Stimulated activated CD8-positive, alpha-beta memory T cell treated with anti-CD3 and anti-CD28 coated beads, Interleukin-4, amount 100 ng/mL, for 1 hour (primary cell): ENCODE results near the gene TBL1X.

Experiments used
- DNase-seq, 2 donors: peaks; one replicate each; pipeline ENCODE4 v3.0.0-alpha.2; 2020; ENCODE audit warnings: low read depth in 2 of 2, low spot score in 1 of 2

The TBL1X gene

DNA sequence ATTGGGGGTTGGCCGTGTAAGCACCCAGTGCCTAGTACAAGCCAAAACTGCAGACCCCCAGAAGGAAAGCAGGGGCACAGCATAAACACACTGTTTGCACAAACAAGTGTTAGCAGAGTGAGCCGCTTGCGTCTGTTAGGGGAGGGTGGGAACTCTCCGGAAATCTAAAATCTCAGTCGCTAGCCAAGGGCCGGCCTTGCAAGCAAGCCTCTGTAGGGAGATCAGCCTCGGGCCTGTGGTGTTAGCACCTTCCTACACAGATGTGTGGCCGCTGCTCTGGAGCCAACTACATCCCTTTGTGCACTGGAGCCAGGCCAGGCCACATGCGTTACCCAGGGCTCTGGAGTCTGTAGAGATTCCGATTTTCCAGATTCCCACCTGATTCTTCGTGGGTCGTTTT, 233.7 kb downstream of the TBL1X start:
- DNase-seq = no peak

DNA sequence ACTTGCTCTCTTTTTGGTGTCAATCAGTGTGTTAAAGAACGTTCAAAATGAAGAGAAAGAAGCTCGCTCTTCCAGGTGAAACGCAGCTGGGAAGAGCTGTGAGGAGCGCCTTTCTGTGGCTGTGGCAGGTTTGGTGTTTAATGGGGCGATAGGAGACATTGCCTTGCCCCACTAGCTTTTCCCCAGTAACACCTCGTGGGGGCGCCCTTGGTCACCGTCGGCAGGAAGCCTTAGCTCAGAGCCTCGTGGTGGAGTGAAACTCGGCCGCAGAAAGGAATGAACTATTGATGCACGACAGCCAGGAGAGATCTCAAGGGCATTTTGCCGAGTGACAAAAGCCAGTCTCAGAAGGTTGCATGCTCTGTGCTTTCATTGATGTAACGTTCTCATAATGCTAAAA, 235.7 kb downstream of the TBL1X start:
- DNase-seq = no peak

DNA sequence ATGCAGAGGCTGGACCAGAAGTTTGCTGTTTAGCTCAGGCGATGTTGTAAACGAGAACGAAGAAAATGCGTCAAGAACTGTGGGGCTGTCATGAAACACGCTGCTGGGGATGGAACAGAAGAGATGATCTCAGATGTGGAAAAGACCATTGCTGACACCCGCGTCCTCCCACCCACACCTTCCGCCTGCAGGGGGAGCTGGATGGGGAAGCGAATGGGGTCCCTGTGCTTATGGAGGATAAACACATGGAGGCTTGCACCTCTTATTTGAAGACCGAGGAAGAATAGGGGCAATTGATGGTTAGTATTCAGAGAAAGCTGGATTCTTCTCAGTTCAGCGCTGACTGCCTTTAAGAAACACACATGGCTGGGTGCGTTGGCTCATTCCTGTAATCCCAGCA, 236.9 kb downstream of the TBL1X start:
- DNase-seq = no peak

DNA sequence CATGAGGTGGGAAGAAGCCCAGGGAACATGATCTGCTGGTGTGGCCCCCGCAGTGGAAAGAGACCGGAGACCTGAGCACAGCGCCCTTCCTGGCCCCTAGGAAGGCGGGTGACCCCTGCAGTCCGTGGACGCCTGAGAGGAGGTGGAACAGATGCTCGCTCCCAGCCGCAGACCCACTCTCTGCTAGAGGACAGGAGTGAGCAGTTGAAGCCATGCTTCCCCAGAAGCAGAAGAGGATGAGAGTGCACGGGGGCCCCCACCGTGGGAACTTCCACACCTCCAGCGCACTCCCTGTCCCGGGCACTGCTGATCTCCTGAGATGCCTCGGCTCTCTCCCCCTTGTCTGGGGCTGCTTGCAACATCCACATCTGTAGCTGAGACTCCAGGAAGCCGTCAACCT, 238.5 kb downstream of the TBL1X start:
- no peak for DNase-seq

DNA sequence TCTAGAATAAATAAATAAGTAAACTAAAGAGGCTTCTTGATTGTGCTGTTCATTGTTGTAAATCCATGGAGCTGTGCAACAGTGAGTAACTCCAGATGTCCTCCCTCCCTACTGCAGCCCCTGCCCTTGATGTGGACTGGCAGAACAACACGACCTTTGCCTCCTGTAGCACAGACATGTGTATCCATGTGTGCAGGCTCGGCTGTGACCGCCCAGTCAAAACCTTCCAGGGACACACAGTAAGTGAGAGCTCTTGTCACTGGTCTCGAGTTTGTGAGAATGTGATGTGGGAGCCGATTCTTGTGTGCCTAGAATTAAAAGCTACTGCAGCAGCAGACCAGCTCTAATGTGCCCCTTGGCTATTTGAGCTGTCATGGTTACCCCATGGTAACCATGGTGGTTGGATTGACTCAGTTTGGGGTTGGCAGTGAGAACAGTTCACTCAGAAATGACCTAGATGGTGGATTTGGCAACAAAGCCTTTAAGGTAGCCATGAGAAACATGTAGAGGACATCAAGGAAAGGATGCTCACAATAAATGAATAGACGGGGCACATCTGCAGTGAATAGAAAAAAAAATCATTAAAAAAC, 240.1 kb downstream of the TBL1X start:
- no peak for DNase-seq

DNA sequence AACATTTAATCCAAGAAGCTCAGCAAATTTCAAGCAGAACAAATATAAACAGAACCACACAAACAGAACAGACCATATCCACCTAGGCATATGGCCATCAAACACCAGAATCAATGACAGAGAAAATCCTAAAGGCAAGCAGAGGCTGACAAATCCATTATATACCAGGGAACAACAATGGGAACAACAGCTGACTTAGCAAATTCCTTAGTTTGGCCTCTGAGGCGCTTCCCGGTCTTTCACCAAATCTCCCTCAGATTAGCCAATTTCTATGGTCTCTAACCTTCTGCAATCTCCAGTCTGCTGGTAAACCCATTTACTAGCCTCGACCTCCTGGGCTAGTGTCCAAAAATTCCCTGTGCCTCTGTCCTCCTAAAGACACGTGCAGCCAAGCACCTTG, 241.6 kb downstream of the TBL1X start:
- DNase-seq = no peak

DNA sequence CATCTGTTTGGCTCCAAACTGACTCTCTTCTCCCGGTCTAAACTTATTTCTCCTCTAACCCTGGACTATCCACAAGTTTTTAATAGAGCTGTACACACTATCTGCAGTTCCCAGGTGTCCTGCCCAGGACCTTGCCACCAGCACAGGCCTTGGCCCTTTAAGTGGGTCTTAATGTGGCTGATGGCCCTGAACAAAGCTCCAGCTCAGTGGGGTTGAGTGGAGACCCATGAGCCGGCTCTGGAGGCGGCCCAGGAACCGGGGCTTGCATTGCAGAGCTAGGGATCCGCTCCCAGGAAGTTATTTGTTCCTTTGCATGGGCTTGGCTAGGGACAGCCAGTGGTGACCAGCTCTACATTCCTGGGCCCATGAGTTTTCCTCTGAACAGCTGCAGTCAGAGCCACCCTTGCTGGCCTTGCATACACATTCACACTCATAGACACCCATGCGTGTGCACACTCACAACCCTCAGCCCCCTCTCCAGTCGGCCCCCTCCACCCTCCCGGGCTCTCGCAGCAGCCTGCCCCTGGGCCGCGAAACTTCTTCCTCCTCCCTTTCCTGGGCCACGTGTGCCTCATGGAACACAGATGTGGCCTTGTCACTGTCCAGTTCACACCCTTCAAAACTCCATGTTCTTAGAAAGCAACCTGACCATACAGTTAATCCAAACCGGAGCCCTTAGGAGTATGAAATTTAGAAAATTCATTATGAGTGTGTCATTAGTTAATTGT, 242.6 kb downstream of the TBL1X start:
- no peak for DNase-seq

DNA sequence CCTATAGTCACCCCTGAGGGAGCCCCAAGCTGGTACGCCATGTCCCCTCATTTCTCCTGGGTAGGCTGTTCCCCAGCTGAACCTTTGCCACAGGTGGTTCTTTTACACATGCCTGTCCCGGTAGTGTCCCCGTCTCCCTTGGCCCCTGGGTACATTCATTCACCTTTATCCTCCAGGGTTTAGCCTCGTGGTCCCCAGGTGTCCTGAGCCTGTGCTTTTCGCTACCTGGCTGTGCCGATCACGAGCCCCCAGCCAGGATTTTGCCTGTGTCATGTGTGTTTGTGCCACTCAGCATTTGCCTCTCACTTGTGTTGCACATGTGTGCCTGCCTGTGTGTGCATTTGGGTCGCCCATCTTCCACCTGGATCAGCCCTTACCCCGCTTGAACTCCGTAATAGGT, 243.2 kb downstream of the TBL1X start:
- DNase-seq = no peak

DNA sequence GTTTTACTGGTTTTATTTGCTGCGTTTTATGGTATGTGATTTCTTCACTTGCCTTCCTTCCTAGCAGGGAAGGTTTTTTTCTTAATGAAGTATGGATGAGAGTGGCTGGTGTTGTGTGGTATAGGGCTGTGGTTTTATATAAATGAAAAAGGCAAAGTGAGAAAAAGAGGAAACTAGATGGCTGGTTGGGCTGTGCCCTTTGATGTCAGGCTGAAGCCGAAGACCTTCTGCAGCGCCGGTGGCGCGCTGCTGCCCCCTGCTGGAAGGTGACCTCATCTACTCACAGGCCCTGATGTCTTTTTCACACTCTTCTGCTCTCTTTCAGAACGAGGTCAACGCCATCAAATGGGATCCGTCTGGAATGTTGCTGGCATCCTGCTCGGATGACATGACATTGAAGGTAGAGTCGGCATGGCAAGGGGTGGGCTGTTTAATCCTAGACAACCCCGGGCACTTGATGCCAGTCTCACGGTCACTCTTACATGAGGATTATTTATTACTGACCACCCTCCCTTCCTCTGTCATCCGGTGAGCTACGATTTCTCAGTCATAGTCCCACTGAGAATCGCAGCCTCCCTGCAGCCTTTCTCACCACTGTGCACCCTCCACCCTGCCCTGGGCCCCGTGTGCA, 244.2 kb downstream of the TBL1X start:
- DNase-seq = peak; percentile 55 to 59

DNA sequence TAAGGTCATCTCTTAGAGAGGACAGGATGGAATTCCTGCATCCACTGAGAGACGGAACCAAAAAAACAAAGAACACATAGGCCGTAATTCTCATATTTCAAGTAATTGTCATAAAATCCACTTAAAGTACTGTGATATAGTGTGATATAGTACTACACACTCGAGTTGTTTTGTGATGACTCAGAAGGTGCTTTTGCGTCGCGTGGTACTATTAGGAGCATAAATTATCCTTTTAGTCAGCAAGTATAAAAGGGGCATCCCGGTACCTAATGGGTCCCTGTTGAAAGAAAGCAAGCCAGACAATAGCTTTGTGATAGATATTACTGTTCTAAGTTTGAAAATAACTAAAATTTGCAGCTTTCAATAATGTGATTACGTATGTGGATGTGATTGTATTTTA, 245.5 kb downstream of the TBL1X start:
- DNase-seq = no peak

DNA sequence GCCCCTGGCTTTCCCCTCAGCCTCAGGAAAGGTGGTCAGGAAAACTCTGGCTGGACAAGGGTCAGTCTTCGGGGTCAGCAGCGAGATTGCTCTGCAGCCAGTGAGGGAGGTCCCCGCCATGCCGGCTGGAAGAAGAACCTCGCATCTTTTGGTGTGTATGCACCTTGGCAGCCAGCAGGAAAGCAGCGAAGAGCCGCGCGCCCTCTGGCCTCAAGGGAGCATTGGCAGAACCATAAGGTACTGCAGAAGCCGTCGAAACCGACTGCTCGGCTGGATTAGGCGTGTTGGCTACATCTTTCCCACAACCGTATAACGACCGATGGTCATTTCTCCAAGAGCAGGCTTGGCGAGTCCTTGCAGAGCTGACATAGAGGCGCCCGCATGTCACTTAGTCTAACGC, 252.5 kb downstream of the TBL1X start:
- DNase-seq = no peak

DNA sequence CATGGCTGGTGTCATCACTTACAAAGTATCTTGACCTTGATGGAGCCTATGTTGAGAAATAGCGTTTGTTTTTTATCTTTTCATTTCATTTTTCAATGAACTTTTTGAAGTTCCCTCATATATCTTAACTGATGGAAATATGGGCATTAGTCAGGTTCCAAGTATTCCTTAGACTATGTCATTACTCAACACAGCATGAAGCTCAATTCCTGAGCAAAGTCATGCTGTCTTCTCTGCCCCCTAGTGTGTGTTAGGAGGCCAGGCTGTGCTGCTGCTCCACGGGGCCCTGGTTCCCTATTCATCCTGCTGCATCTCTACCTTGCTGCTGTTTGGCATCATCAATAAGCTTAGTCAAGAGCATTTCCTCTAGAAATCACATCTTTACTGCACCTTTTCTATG, 259.9 kb downstream of the TBL1X start:
- no peak for DNase-seq

DNA sequence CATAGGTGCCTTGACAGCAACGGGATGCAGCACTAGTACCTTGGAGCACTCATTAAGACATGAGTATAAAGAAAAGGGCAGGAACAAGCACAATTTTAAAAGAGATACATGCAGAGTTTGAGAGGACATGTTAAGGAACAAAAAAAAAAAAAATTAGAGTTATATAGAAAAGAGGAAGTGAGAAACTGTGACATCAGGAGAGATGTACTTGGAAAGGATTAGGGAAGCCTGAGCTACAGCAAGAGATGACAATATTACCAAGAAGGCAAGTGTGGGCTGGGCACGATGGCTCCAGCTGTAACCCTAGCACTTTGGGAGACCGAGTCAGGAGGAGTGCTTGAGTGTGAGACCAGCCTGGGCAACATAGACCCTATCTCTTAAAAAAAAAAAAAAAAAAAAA, 263.4 kb downstream of the TBL1X start:
- DNase-seq = no peak

DNA sequence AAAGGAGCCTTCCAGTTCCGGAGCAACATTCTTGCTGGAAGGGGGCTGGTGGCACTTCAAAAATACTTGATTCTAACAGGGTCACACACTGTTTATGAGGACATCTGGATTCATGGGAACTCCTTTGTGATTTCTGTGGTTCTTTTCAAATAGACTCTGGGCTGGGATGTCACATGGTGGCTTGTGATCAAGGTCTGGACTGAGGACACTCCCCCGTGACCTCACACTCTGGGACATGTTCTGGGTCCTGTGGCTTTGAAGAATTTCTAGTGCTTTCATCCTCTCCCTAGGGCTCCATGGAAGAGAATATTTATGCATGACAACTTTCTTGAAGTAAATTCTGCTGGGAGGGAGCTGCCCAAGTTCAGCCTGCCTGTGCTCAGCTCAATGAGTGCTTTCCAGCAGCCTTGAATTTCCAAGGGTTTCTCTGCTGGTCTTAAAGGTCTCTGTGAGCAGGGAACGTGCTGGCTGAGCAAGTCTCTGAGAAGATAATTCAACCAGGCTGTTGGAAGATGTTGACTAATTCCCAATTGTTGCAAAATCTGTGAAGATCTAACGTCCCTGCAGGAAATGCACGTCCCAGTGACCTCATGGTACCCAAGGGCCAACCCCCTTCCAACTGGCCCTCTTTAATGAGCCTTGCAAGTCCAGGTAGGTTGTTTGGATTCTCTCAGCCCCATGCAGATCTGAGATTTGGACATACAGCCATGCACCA, 264.5 kb downstream of the TBL1X start:
- DNase-seq = no peak

DNA sequence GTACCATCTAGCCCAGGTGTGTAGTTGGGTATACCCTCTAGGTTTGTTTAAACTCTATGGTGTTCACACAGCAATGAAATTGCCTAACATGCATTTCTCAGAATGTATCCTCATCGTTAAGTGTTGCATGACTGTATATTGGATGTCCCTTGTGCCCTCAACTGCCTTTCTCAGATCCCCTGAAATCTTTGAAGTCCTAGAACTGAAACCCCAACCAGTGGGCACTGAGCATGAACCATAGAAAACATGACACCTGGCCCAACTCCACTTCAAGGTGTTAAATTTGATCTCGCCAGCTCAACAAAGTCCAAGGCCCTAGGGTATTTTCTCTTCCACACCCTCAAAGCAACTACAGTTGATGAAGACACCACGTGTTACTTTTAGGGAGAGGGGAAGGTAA, 265.2 kb downstream of the TBL1X start:
- no peak for DNase-seq

DNA sequence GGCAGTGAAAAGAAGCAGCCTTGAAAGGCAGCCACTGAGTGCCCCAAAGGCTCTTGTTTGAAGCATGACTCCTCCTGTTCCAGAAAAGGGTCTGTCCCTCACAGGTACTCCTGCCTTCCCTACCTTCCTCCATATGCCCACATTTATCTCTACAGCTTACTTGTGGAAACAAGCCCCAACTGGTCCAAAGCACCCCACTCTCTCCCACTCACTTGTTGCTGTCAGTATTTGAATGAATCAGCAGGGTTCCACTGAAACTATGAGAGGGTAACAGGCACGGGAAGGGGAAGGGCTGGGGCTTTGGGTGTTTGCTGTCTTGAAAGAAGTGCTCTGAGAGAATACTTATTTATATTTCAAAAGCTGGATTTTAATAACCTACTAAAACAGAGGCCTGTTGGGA, 265.9 kb downstream of the TBL1X start:
- no peak for DNase-seq

DNA sequence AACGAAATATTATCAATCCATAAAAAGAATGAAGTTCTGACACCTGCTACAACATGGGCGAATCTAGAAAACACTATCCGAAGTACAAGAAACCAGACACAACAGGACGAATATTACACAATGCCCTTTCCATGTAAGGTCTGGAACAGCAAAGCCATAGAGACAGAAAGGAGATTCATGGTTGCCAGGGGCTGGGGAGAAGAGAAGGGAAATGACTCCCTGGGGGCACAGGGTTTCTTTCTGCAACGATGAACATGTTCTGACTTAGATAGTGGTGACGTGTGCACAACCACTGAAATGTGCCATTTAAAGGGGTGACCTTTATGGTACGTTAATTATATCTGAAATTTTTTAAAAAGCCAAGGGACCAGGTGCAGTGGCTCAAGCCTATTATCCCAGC, 272.5 kb downstream of the TBL1X start:
- no peak for DNase-seq

DNA sequence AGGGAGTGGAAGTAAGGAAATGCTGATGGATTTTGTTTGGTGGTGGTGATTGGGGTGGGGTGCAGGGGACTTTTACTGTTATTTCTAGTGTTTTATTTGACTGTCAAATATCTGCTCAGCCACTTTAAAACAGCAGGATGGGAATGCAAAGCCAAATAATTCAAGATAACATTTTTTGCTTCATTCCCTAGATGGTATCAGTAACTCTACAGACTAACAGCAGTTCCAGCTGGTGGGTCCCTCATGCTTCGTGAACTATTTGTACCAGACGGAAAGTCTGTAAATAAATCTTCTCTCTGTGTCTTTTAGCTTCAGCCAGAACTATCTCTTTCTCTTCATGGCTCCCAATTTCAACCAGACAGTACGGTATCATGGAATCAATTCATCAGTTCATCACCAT, 273.3 kb downstream of the TBL1X start:
- DNase-seq = no peak

DNA sequence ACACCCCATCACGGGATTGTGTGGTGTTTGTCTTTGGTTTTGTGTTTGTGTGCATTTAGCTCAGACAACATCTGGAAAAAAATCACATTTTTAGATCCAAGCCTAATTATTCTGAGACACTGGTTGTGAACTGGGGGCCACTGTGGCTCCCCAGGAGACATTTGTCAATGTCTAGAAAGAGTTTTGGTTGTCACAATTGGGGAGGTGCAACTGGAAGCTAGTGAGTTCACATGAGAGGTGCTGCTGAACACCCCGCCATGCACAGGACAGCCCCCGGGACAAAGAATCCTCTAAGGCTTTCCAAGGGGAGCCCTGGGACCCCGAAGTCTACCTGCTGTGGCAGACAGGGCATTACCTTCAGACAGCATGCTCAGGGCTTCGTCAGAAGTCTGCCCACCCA, 274.3 kb downstream of the TBL1X start:
- no peak for DNase-seq

DNA sequence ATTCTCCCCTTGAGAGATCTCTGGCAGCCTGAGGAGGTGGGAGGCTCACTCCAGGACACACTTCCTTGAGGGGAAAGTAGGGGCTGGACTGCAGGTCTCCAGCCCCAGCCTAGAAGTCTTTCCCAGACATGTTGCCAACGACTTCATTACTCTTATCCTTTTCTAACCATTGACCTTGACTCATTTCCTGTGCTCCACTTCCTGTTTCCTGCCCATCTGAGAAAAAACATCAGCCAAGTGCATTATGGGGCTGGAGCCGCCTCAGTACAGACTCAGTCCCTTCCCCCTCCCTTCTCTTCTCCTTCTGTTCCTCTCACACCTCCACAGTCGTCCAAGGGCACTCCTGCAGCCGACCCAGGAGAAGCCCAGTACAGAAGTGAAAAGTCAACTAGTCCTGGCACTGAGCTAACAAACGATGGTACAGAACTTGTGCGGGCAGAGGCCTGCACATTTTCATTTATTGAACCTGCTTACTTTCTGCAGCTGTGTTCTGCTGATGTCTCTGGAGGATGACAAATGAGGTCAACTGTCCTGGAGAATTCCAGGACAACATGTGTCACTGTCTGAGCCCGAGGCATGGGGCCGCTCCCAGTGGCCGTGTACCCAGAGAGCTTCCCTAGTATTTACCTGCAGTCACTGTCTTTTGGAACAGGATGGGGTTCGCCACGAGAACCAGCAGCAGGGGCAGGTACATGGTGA, 280.7 kb downstream of the TBL1X start:
- DNase-seq = no peak

DNA sequence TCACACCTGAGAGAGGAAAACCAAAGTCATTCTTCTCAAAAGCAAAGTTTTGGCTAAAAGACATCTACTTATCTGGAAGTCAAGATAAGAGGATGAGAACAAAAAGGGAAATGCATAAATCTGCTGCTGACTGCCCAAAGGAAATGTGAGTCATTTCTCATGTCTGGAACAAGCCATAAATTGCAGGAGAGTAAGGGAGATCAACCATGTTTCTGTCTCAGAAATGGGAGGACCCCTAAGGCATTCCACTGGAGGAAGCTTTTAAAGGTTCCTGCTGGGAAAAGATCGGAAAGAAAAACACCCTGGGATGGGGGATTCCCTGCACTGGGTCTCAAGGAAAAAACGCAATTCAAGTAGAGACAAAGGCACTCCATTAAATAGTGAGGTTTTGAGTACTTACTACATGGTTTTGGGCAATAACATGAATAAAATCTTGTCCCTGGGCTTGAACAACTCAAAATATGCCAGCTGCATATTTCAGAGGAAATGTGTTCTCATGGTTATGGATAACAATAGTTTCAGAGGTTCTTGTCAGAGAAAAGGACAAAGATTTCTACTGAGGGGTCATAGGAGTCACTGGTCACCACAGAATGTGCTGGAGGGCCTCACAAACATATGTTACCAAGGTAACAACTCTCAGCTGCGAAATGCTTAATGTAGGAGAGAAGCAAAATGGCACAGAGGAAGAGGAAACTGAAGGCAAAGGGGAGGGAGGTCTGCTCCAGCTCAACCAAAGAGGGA, 281.5 kb downstream of the TBL1X start:
- no peak for DNase-seq
